ENCODE results near the gene ELF2.
"Not testable (repeated sequence)": the region's sequence is repeated elsewhere in the genome, so short reads cannot be mapped to it uniquely, and the experiment has no call there.

Gene ELF2

DNA sequence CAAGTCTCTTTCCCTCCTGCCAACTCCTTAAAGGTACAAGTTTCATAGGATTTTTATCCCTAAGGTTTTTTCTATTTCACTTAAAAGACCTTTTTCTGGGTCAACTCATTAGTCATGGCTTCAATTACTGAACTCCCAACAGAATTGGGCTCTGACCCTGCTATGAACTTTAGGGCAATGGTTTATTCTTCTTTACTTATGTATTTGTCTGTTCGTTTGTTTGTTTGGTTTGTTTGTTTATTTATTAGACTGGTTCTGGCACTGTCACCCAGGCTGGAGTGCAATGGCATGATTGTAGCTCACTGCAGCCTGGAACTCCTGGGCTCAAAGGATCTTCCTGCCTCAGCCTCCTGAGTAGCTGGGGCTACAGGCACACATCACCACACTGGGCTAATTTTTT, 167.3 kb downstream of the ELF2 start:
- no peak overlapping the region for H3K4me3 ChIP-seq (ENCODE audit: low read depth, low read length)
- DNase-seq (ENCODE audit: low read depth): no peak

DNA sequence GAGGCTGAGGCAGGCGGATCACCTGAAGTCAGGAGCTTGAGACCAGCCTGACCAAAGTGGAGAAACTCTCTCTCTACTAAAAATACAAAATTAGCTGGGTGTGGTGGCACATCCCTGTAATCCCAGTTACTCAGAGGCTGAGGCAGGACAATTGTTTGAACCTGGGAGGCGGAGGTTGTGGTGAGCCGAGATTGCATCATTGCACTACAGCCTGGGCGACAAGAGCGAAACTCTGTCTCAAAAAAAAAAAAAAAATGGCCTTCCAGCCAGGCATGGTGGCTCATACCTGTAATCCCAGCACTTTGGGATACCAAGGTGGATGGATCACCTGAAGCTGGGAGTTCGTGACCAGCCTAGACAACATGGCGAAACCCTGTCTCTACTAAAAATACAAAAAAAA, 168.7 kb downstream of the ELF2 start:
- DNase-seq (ENCODE audit: low read depth); H3K4me3 ChIP-seq (ENCODE audit: low read depth, low read length): not testable (repeated sequence)

More for the DNA sequence above, 167.3 kb downstream of the ELF2 start:
- TF ChIP-seq MYC (IDR thresholded peaks at IDR 0.05; ENCODE audit: low read depth, low read length): no peak
- TF ChIP-seq, protein P1, sequence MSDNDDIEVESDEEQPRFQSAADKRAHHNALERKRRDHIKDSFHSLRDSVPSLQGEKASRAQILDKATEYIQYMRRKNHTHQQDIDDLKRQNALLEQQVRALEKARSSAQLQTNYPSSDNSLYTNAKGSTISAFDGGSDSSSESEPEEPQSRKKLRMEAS (IDR thresholded peaks at IDR 0.05; ENCODE audit: low read depth, low read length): no peak
- TF ChIP-seq, protein P2, sequence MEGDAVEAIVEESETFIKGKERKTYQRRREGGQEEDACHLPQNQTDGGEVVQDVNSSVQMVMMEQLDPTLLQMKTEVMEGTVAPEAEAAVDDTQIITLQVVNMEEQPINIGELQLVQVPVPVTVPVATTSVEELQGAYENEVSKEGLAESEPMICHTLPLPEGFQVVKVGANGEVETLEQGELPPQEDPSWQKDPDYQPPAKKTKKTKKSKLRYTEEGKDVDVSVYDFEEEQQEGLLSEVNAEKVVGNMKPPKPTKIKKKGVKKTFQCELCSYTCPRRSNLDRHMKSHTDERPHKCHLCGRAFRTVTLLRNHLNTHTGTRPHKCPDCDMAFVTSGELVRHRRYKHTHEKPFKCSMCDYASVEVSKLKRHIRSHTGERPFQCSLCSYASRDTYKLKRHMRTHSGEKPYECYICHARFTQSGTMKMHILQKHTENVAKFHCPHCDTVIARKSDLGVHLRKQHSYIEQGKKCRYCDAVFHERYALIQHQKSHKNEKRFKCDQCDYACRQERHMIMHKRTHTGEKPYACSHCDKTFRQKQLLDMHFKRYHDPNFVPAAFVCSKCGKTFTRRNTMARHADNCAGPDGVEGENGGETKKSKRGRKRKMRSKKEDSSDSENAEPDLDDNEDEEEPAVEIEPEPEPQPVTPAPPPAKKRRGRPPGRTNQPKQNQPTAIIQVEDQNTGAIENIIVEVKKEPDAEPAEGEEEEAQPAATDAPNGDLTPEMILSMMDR (IDR thresholded peaks at IDR 0.05; ENCODE audit: low read depth, low read length): no peak

DNA sequence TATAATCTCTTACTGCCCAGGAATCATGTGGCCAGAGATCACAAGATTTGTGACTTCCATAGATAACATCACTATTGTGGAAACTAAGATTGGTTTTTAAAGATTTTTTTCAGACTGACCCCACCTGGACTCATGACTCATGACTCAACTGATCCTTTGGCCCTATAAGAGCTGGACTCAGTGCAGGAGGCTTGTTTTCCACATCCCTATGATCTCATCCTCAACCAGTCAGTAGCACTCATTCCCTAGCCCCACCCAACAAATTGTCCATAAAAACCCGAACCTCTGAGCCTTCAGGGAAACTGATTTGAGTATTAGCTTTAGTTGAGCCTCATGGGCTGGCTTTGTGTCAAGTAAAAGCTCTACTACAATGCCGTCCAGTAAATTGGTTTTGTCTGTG, 169.4 kb downstream of the ELF2 start:
- TF ChIP-seq POLR2A (IDR thresholded peaks at IDR 0.05; ENCODE audit: extremely low read depth, insufficient read length) (no peak), MYC (IDR thresholded peaks at IDR 0.05; ENCODE audit: low read depth, low read length) (no peak)
- TF ChIP-seq, protein P2 (IDR thresholded peaks at IDR 0.05; ENCODE audit: low read depth, low read length): no peak
- TF ChIP-seq, protein P1 (IDR thresholded peaks at IDR 0.05; ENCODE audit: low read depth, low read length): no peak
- no peak for DNase-seq (ENCODE audit: low read depth)
- H3K4me3 ChIP-seq (ENCODE audit: low read depth, low read length): no peak overlapping the region
